Right lobe of liver (tissue), 4 donors: ENCODE measurements around the gene ZNFX1.

Experiments
- CTCF ChIP-seq, 4 donors: fragments of 200-600 bp in 3 of 4; fragments of 450-650 bp in 1 of 4; IDR thresholded peaks; one replicate each; pipeline versions ENCODE4 v1.5.1 to v1.8.0; 2016 to 2022; ENCODE audit warnings: antibody characterized with exemption in 4 of 4, mild to moderate bottlenecking in 2 of 4
- POLR2A ChIP-seq: fragments of 450-650 bp; IDR thresholded peaks from one replicate; pipeline ENCODE4 v1.6.1; 2017; ENCODE audit warnings: antibody characterized with exemption, mild to moderate bottlenecking
- donor health status: DM: no; HTN: no; CAD: no.
- donor health status: DM: no; HTN: no; CAD: no.
- donor health status: DM: no; HTN: yes; CAD: no.

- no peak for TF ChIP-seq POLR2A
- TF ChIP-seq CTCF (IDR thresholded peaks at IDR 0.05), result peak; percentile 45 to 65 (median 58)
Measured at GRCh38 chr20:49245921-49246740, 31.7 kb downstream of the ZNFX1 start.
